ENCODE results near the gene EVPL.

Gene EVPL

GRCh38 chr17:76056882-76057281, 29.8 kb upstream of the EVPL start:
- Histone ChIP-seq H3K4me1 (ENCODE audit: control insufficient read depth in 1 of 2, insufficient read depth in 2 of 2, low read length in 2 of 2) (no peaks in the 10 kb centered on the region), H3K27ac (ENCODE audit: low read length) (no peak overlapping the region), H3K4me3 (ENCODE audit: low read depth in 1 of 2, low read length in 2 of 2) (no peak overlapping the region), H3K9me3 (ENCODE audit: control insufficient read depth in 1 of 2, low read length in 2 of 2) (no peaks in the 10 kb centered on the region), H3K36me3 (ENCODE audit: control insufficient read depth in 1 of 2, insufficient read depth in 2 of 2, low read length in 2 of 2) (peaks cover 46 to 69% of the 10 kb centered on the region in 2 donors), H3K27me3 (ENCODE audit: low read depth, low read length) (no peaks in the 10 kb centered on the region)

GRCh38 chr17:76054112-76054476, 27.0 kb upstream of the EVPL start:
- Histone ChIP-seq H3K27me3 (ENCODE audit: low read depth, low read length) (no peaks in the 10 kb centered on the region), H3K9me3 (ENCODE audit: control insufficient read depth in 1 of 2, low read length in 2 of 2) (no peaks in the 10 kb centered on the region), H3K4me1 (ENCODE audit: control insufficient read depth in 1 of 2, insufficient read depth in 2 of 2, low read length in 2 of 2) (peaks cover 0 to 3% of the 10 kb centered on the region in 2 donors), H3K36me3 (ENCODE audit: control insufficient read depth in 1 of 2, insufficient read depth in 2 of 2, low read length in 2 of 2) (peaks cover 51 to 57% of the 10 kb centered on the region in 2 donors), H3K27ac (ENCODE audit: low read length) (no peak overlapping the region), H3K4me3 (ENCODE audit: low read depth in 1 of 2, low read length in 2 of 2) (no peak overlapping the region)

DNA sequence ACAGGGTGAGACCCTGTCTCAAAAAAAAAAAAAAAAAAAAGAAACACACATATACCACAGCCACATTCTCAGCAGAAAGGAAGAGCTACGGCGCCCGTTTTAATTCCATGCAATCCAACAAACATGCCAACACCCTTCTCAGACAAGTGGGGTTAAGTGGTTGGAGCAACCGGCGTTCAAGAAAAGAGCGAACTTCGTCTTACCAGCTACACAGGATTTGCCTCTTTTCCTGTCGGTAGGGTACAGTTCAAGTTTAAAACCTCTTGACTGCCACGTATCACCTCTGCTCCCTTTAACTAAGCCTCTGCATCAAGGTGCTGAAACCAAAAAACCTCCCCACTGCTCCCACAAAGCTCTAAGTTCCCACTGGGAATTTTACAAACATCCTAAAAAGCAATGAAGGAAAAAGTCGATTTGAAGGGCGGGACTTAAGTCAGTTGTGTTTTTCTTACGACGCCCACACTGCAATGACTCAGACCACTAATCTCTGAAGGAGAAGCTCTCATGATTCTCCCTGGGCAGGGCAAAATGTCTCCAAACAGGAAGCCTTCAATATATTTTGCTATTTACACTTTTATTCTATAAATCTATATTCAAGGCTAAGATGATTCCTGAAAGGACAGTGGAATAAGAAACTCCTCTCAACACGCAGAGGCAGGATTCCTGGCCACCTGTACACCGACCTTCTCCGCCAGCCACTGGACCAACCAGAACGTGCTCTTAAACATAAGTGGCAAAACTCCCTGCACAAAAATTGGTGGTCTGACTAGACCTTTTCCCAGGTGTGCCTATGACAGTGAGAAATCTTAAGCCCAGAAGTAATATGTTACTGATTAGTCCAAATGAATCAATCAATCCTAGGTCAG, 26.4 kb upstream of the EVPL start:
- Histone ChIP-seq H3K4me1 (ENCODE audit: control insufficient read depth in 1 of 2, insufficient read depth in 2 of 2, low read length in 2 of 2) (peaks cover 0 to 9% of the 10 kb centered on the region in 2 donors), H3K27ac (ENCODE audit: low read length) (no peak overlapping the region), H3K36me3 (ENCODE audit: control insufficient read depth in 1 of 2, insufficient read depth in 2 of 2, low read length in 2 of 2) (peaks cover 51 to 54% of the 10 kb centered on the region in 2 donors), H3K4me3 (ENCODE audit: low read depth in 1 of 2, low read length in 2 of 2) (peak overlapping the region in 1 of 2 donors; percentile 39), H3K9me3 (ENCODE audit: control insufficient read depth in 1 of 2, low read length in 2 of 2) (no peaks in the 10 kb centered on the region), H3K27me3 (ENCODE audit: low read depth, low read length) (no peaks in the 10 kb centered on the region)

GRCh38 chr17:76051561-76051960, 24.5 kb upstream of the EVPL start:
- Histone ChIP-seq H3K27ac (ENCODE audit: low read length) (no peak overlapping the region), H3K36me3 (ENCODE audit: control insufficient read depth in 1 of 2, insufficient read depth in 2 of 2, low read length in 2 of 2) (peaks cover 51 to 52% of the 10 kb centered on the region in 2 donors), H3K27me3 (ENCODE audit: low read depth, low read length) (no peaks in the 10 kb centered on the region)

DNA sequence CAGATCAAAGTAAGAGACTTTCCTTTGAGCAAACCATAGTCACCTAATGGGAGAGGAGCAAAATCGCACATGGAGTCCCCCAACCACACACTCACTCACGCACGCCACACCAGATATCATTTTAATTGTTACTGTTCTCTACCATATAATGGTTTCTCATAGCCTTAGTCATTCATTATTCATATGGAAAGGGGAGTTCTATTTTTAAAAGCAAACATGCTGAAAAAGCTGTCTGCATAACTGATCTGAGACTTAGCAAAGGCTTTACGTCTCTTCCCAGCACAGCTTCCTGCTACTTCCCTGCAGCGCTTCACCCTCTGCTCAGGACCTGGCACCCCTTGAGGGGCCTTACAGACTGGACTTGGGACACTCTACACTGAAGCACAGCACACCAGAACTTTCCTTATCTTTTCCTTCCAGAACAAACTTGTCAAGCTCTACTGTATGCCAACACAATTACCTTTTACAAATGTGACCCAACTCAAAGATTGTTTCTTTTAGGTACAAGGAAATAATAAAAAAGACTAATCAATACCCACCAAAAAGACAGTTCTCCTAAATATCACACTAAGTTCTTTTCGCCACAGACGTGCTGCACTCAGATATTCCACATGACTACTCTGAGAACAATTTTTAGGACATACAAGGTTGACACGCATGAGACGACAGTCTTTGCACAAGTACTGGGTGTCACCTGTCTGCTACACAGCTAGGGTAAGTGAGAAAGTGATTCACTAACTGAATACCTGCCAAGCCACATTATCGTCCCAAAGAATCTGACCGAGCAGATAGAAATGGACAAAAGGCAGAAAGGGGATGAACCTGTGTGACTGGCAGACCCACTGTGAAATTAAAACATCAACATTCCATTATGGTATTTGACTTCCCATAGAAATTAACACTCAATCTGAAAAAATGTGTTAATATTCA, 23.7 kb upstream of the EVPL start:
- Histone ChIP-seq H3K4me3 (ENCODE audit: low read depth in 1 of 2, low read length in 2 of 2) (no peak overlapping the region), H3K27me3 (ENCODE audit: low read depth, low read length) (no peaks in the 10 kb centered on the region), H3K9me3 (ENCODE audit: control insufficient read depth in 1 of 2, low read length in 2 of 2) (no peaks in the 10 kb centered on the region), H3K36me3 (ENCODE audit: control insufficient read depth in 1 of 2, insufficient read depth in 2 of 2, low read length in 2 of 2) (peaks cover 50 to 53% of the 10 kb centered on the region in 2 donors), H3K27ac (ENCODE audit: low read length) (no peak overlapping the region), H3K4me1 (ENCODE audit: control insufficient read depth in 1 of 2, insufficient read depth in 2 of 2, low read length in 2 of 2) (peaks cover 0 to 14% of the 10 kb centered on the region in 2 donors)

More at GRCh38 chr17:76051561-76051960, 24.5 kb upstream of the EVPL start:
- peaks cover 0 to 14% of the 10 kb centered on the region in 2 donors for H3K4me1 ChIP-seq (ENCODE audit: control insufficient read depth in 1 of 2, insufficient read depth in 2 of 2, low read length in 2 of 2)
- H3K9me3 ChIP-seq (ENCODE audit: control insufficient read depth in 1 of 2, low read length in 2 of 2) = no peaks in the 10 kb centered on the region
- no peak overlapping the region for H3K4me3 ChIP-seq (ENCODE audit: low read depth in 1 of 2, low read length in 2 of 2)

DNA sequence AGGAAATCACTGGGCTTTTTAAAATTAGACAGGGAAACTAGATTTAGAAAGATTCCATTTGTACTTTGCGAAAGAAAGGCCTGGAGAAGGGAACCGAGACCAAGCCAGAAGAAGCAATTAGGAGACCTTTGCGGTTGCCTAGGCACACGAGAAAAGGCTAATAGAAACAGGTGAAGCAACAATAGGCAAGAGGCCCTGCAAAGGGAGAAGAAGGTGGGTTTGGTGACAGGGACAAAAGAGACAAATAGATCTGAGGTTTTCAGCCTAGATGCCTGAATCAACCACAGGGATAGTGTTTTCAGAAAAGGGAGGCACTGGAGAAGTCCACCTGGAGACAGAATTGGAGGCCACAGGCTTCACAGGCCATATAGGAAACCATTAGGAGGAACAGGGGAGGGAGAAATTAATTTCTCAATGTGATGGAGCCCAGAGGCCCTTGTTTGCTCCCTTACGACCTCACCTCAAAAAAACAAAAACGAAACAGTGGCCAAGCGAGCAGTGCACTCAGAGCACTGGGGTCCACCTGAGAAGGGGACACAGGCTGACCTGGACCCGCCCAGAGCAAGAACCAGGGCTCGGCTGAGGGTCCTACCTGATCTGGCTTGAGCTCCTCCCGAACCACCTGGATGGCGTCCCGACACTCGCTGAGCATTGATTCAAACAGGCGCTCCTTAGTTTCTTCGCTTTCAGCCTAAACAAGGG, 22.9 kb upstream of the EVPL start:
- H3K27ac ChIP-seq (ENCODE audit: low read length) = no peak overlapping the region
- H3K36me3 ChIP-seq (ENCODE audit: control insufficient read depth in 1 of 2, insufficient read depth in 2 of 2, low read length in 2 of 2) = peaks cover 58 to 61% of the 10 kb centered on the region in 2 donors

GRCh38 chr17:76049239-76049638, 22.1 kb upstream of the EVPL start:
- H3K4me1 ChIP-seq (ENCODE audit: control insufficient read depth in 1 of 2, insufficient read depth in 2 of 2, low read length in 2 of 2) = peaks cover 0 to 14% of the 10 kb centered on the region in 2 donors
- H3K27me3 ChIP-seq (ENCODE audit: low read depth, low read length) = no peaks in the 10 kb centered on the region
- H3K27ac ChIP-seq (ENCODE audit: low read length) = no peak overlapping the region
- no peaks in the 10 kb centered on the region for H3K9me3 ChIP-seq (ENCODE audit: control insufficient read depth in 1 of 2, low read length in 2 of 2)
- H3K4me3 ChIP-seq (ENCODE audit: low read depth in 1 of 2, low read length in 2 of 2) = no peak overlapping the region
- H3K36me3 ChIP-seq (ENCODE audit: control insufficient read depth in 1 of 2, insufficient read depth in 2 of 2, low read length in 2 of 2) = peaks cover 62 to 67% of the 10 kb centered on the region in 2 donors

More for the DNA sequence above, 22.9 kb upstream of the EVPL start:
- no peaks in the 10 kb centered on the region for H3K9me3 ChIP-seq (ENCODE audit: control insufficient read depth in 1 of 2, low read length in 2 of 2)
- no peaks in the 10 kb centered on the region for H3K27me3 ChIP-seq (ENCODE audit: low read depth, low read length)
- H3K4me1 ChIP-seq (ENCODE audit: control insufficient read depth in 1 of 2, insufficient read depth in 2 of 2, low read length in 2 of 2) = peaks cover 0 to 14% of the 10 kb centered on the region in 2 donors
- H3K4me3 ChIP-seq (ENCODE audit: low read depth in 1 of 2, low read length in 2 of 2) = no peak overlapping the region

- Histone ChIP-seq H3K9me3 (ENCODE audit: control insufficient read depth in 1 of 2, low read length in 2 of 2) (no peaks in the 10 kb centered on the region), H3K36me3 (ENCODE audit: control insufficient read depth in 1 of 2, insufficient read depth in 2 of 2, low read length in 2 of 2) (peaks cover 67% of the 10 kb centered on the region in 2 donors), H3K4me3 (ENCODE audit: low read depth in 1 of 2, low read length in 2 of 2) (no peak overlapping the region), H3K4me1 (ENCODE audit: control insufficient read depth in 1 of 2, insufficient read depth in 2 of 2, low read length in 2 of 2) (peaks cover 0 to 14% of the 10 kb centered on the region in 2 donors), H3K27me3 (ENCODE audit: low read depth, low read length) (no peaks in the 10 kb centered on the region), H3K27ac (ENCODE audit: low read length) (no peak overlapping the region)
These were observed 21.6 kb upstream of the EVPL start for GRCh38 chr17:76048711-76049110.

DNA sequence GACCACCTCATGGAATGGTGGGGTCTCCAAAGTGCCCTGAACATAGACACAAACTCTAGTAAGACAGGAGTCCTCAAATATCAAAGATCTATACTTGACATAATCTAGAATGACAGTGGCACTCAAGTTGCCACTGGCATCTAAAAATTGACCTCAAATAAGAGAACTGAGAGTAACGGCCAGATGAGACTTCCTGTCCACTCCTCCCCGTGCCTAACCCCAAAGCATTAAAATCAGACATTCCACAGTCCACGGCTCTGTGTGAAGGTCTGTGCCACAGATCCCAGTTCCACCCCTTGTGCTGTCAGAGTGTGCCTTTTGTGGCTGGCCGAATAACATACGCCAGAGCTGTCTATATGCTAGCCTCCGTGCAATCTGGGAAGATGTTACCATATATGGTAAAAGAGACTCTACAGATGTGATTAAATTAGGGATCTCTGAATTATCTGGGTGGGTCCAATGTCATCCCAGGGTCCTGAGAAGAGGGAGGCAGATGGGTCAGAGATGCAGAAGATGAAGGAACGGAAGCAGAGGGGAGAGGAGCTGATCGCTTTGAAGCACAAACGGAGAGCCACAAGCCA, 21.0 kb upstream of the EVPL start:
- Histone ChIP-seq H3K36me3 (ENCODE audit: control insufficient read depth in 1 of 2, insufficient read depth in 2 of 2, low read length in 2 of 2) (peaks cover 67 to 68% of the 10 kb centered on the region in 2 donors), H3K9me3 (ENCODE audit: control insufficient read depth in 1 of 2, low read length in 2 of 2) (no peaks in the 10 kb centered on the region), H3K4me1 (ENCODE audit: control insufficient read depth in 1 of 2, insufficient read depth in 2 of 2, low read length in 2 of 2) (peaks cover 0 to 14% of the 10 kb centered on the region in 2 donors), H3K27ac (ENCODE audit: low read length) (no peak overlapping the region), H3K4me3 (ENCODE audit: low read depth in 1 of 2, low read length in 2 of 2) (no peak overlapping the region), H3K27me3 (ENCODE audit: low read depth, low read length) (no peaks in the 10 kb centered on the region)

GRCh38 chr17:76046064-76046463, 19.0 kb upstream of the EVPL start:
- no peak overlapping the region for H3K4me3 ChIP-seq (ENCODE audit: low read depth in 1 of 2, low read length in 2 of 2)
- H3K27ac ChIP-seq (ENCODE audit: low read length) = no peak overlapping the region
- peaks cover 0 to 14% of the 10 kb centered on the region in 2 donors for H3K4me1 ChIP-seq (ENCODE audit: control insufficient read depth in 1 of 2, insufficient read depth in 2 of 2, low read length in 2 of 2)
- H3K36me3 ChIP-seq (ENCODE audit: control insufficient read depth in 1 of 2, insufficient read depth in 2 of 2, low read length in 2 of 2) = peaks cover 81 to 87% of the 10 kb centered on the region in 2 donors
- H3K27me3 ChIP-seq (ENCODE audit: low read depth, low read length) = no peaks in the 10 kb centered on the region
- H3K9me3 ChIP-seq (ENCODE audit: control insufficient read depth in 1 of 2, low read length in 2 of 2) = no peaks in the 10 kb centered on the region

All from muscle layer of duodenum (tissue), 2 donors.